WTC11 (cell line): ENCODE results near the gene FRAT1. TPM values are rescaled to one million over a fixed set of nuclear protein-coding genes. Genes with fewer than 3 reads are reported as not detected.
A peak's percentile ranks its signal among the peaks of the same experiment; 100 is the strongest.

Experiments used
- ATAC-seq: fragments of 200-7000 bp; cut with Tn5 transposase; 2 replicates; pipeline ENCODE4 v1.10.0; 2021; ENCODE audit warnings: mild to moderate bottlenecking, moderate library complexity
- CTCF ChIA-PET: fragments of 300-600 bp; sonication (Branson Sonifier 250); formaldehyde crosslinking; loops from one replicate; lab custom pipeline; 2021; ENCODE audit warnings: antibody characterized with exemption; lab: Charles Lee
- POLR2A ChIA-PET: fragments of 350-600 bp; sonication (Branson Sonifier 250); formaldehyde crosslinking; loops from one replicate; lab custom pipeline; 2021; ENCODE audit warnings: antibody characterized with exemption; lab: Charles Lee
- DNase-seq: peaks from one replicate; pipeline ENCODE4 v3.0.0; 2021; ENCODE audit warnings: low spot score
- H3K27ac Mint-ChIP-seq: 2 replicates; pipeline ENCODE4 v1.8.0; 2021; ENCODE audit warnings: mixed read lengths
- H3K27me3 Mint-ChIP-seq: 2 replicates; pipeline ENCODE4 v1.8.0; 2021; ENCODE audit warnings: low read depth, mild to moderate bottlenecking, moderate library complexity, mixed read lengths
- H3K36me3 Mint-ChIP-seq: 2 replicates; pipeline ENCODE4 v1.8.0; 2021; ENCODE audit warnings: mixed read lengths
- H3K4me1 Mint-ChIP-seq: 2 replicates; pipeline ENCODE4 v1.8.0; 2022; ENCODE audit warnings: mixed read lengths
- H3K4me3 Mint-ChIP-seq: 2 replicates; pipeline ENCODE4 v1.8.0; 2021; ENCODE audit warnings: mild to moderate bottlenecking, moderate library complexity, mixed read lengths
- H3K9me3 Mint-ChIP-seq: 2 replicates; pipeline ENCODE4 v1.8.0; 2021; ENCODE audit warnings: mixed read lengths
- CBFB ChIP-seq: sonication (generic); formaldehyde crosslinking; IDR thresholded peaks from 2 replicates; pipeline ENCODE4 v1.8.1; 2022; ENCODE audit warnings: mild to moderate bottlenecking, low read depth, missing genetic modification reagents
- CREB1 ChIP-seq: sonication (generic); formaldehyde crosslinking; IDR thresholded peaks from 2 replicates; pipeline ENCODE4 v1.8.0; 2023; ENCODE audit warnings: mild to moderate bottlenecking, missing genetic modification reagents
- CTCF ChIP-seq: fragments of 200-600 bp; IDR thresholded peaks from 2 replicates; pipeline ENCODE4 v1.8.0; 2022; ENCODE audit warnings: antibody characterized with exemption
- E2F1 ChIP-seq: sonication (generic); formaldehyde crosslinking; IDR thresholded peaks from 2 replicates; pipeline ENCODE4 v1.8.0; 2022; ENCODE audit warnings: mild to moderate bottlenecking, missing genetic modification reagents
- E2F5 ChIP-seq: sonication (generic); formaldehyde crosslinking; IDR thresholded peaks from 2 replicates; pipeline ENCODE4 v1.8.1; 2022; ENCODE audit warnings: mild to moderate bottlenecking, moderate library complexity, missing genetic modification reagents
- GTF2I ChIP-seq: fragments of 250-450 bp; sonication (Bioruptor Pico); conservative IDR thresholded peaks from 2 replicates; pipeline ENCODE4 v1.4.0; 2021; ENCODE audit warnings: mild to moderate bottlenecking
- HMGA2 ChIP-seq: fragments of 250-450 bp; sonication (Bioruptor Pico); IDR thresholded peaks from 2 replicates; pipeline ENCODE4 v1.4.0; 2021; ENCODE audit warnings: mild to moderate bottlenecking, moderate library complexity
- HMGXB4 ChIP-seq: sonication (generic); formaldehyde crosslinking; IDR thresholded peaks from 2 replicates; pipeline ENCODE4 v1.8.1; 2023; ENCODE audit warnings: mild to moderate bottlenecking, moderate library complexity, missing genetic modification reagents
- MYBL2 ChIP-seq: sonication (generic); formaldehyde crosslinking; IDR thresholded peaks from 2 replicates; pipeline ENCODE4 v1.8.1; 2023; ENCODE audit warnings: mild to moderate bottlenecking, moderate library complexity, missing genetic modification reagents
- NFYB ChIP-seq: sonication (generic); formaldehyde crosslinking; conservative IDR thresholded peaks from 2 replicates; pipeline ENCODE4 v1.8.0; 2022; ENCODE audit warnings: low read depth, missing genetic modification reagents
- PREB ChIP-seq: sonication (generic); formaldehyde crosslinking; IDR thresholded peaks from 2 replicates; pipeline ENCODE4 v1.8.1; 2022; ENCODE audit warnings: mild to moderate bottlenecking, missing genetic modification reagents, moderate library complexity, borderline replicate concordance
- SP1 ChIP-seq: sonication (generic); formaldehyde crosslinking; conservative IDR thresholded peaks from 2 replicates; pipeline ENCODE4 v1.8.1; 2022; ENCODE audit warnings: missing genetic modification reagents
- TEAD1 ChIP-seq: sonication (generic); formaldehyde crosslinking; IDR thresholded peaks from 2 replicates; pipeline ENCODE4 v1.8.0; 2022; ENCODE audit warnings: mild to moderate bottlenecking, missing genetic modification reagents
- TP53 ChIP-seq: sonication (generic); formaldehyde crosslinking; IDR thresholded peaks from 2 replicates; pipeline ENCODE4 v1.8.1; 2023; ENCODE audit warnings: mild to moderate bottlenecking, missing genetic modification reagents
- USF1 ChIP-seq: sonication (generic); formaldehyde crosslinking; IDR thresholded peaks from 2 replicates; pipeline ENCODE4 v1.8.0; 2022; ENCODE audit warnings: mild to moderate bottlenecking, missing genetic modification reagents
- ZNF138 ChIP-seq: sonication (generic); formaldehyde crosslinking; conservative IDR thresholded peaks from 2 replicates; pipeline ENCODE4 v1.8.1; 2022; ENCODE audit warnings: mild to moderate bottlenecking, moderate library complexity, missing genetic modification reagents
- ZNF219 ChIP-seq: sonication (generic); formaldehyde crosslinking; IDR thresholded peaks from 2 replicates; pipeline ENCODE4 v1.8.0; 2023; ENCODE audit warnings: missing genetic modification reagents, mild to moderate bottlenecking, borderline replicate concordance
- ZNF281 ChIP-seq: sonication (generic); formaldehyde crosslinking; IDR thresholded peaks from 2 replicates; pipeline ENCODE4 v1.8.0; 2023; ENCODE audit warnings: mild to moderate bottlenecking, missing genetic modification reagents
- ZNF317 ChIP-seq: sonication (generic); formaldehyde crosslinking; IDR thresholded peaks from 2 replicates; pipeline ENCODE4 v1.8.1; 2023; ENCODE audit warnings: low read depth, mild to moderate bottlenecking, moderate library complexity, missing genetic modification reagents, borderline replicate concordance
- ZNF425 ChIP-seq: fragments of 250-450 bp; sonication (Bioruptor Pico); conservative IDR thresholded peaks from 2 replicates; pipeline ENCODE4 v1.9.0; 2021; ENCODE audit warnings: mild to moderate bottlenecking
- ZNF671 ChIP-seq: fragments of 250-450 bp; sonication (Bioruptor Pico); IDR thresholded peaks from 2 replicates; pipeline ENCODE4 v1.8.0; 2021; ENCODE audit warnings: mild to moderate bottlenecking
- total RNA-seq: library from RNA; stranded (reverse); gene quantifications from 3 replicates; pipeline ENCODE4 v1.2.3, GENCODE V29; 2021

FRAT1 gene
- total RNA-seq, 1 experiment from 2014 or later = 8.2 TPM

GRCh38 chr10:97314671-97315070 lies 4.4 kb upstream of the FRAT1 start (continued):
- TF ChIP-seq ZNF138 (CRISPR knock-in tag) (no peak), CREB1 (no peak), GTF2I (no peak), USF1 (CRISPR knock-in tag) (no peak), ZNF317 (no peak), NFYB (CRISPR knock-in tag) (no peak), MYBL2 (CRISPR knock-in tag) (no peak), HMGXB4 (CRISPR knock-in tag) (no peak), CTCF (no peak), ZNF671 (CRISPR knock-in tag) (no peak)

GRCh38 chr10:97319671-97320479 lies 804 bp downstream of the FRAT1 start:
- peak; percentile 55 for ATAC-seq
- Mint-ChIP-seq H3K27ac (0 out of 2 replicates have a peak overlapping the region, but pooled peaks have one; percentile 95), H3K9me3 (no peaks in the 10 kb centered on the region), H3K36me3 (no peaks in the 10 kb centered on the region), H3K27me3 (peaks cover 33% of the 10 kb centered on the region), H3K4me1 (peaks cover 29% of the 10 kb centered on the region), H3K4me3 (peak overlapping the region; percentile 83)
- POLR2A ChIA-PET = interaction anchor here (0.8 to 2.9 kb wide), 4 partner anchors 9 to 81 kb away, joined by 3 to 46 read pairs (median 9); partner anchors contain the start of genes ARHGAP19, FRAT2 and RRP12
- peak; percentile 76 for DNase-seq
- CTCF ChIA-PET = interaction anchor here (0.8 to 2.0 kb wide), 10 partner anchors 10 to 247 kb away, joined by 3 to 26 read pairs (median 4); partner anchors contain the start of gene RRP12
- TF ChIP-seq ZNF138 (CRISPR knock-in tag) = peak; percentile 79; the same call in 1 of the 2 replicates
- peak; percentile 72; the same call in 1 of the 2 replicates for TF ChIP-seq E2F1
- TF ChIP-seq HMGA2 (CRISPR knock-in tag) = no peak
- 0 out of 2 replicates have a peak, but pooled peaks have one; percentile 24 for TF ChIP-seq TEAD1 (CRISPR knock-in tag)
- no peak; the same call in 1 of the 2 replicates for TF ChIP-seq TP53 (CRISPR knock-in tag)
- no peak for TF ChIP-seq PREB
- 0 out of 2 replicates have a peak, but pooled peaks have one; percentile 17 for TF ChIP-seq E2F5 (CRISPR knock-in tag)
- TF ChIP-seq SP1 (CRISPR knock-in tag) = no peak
- TF ChIP-seq ZNF219 (CRISPR knock-in tag) = no peak
- no peak for TF ChIP-seq ZNF281 (CRISPR knock-in tag)
- TF ChIP-seq ZNF425 = no peak
- 0 out of 2 replicates have a peak, but pooled peaks have one; percentile 20 for TF ChIP-seq CBFB
